Neutrophil (primary cell): ENCODE measurements around the gene HBQ1.

Source experiments
- H3K27ac ChIP-seq: fragments of 200-600 bp; sonication (generic); 2 replicates; pipeline ENCODE4 v1.5.1; 2016; ENCODE audit warnings: mild to moderate bottlenecking, moderate library complexity
- H3K27me3 ChIP-seq: fragments of 200-600 bp; sonication (generic); 2 replicates; pipeline ENCODE4 v1.6.0; 2016; ENCODE audit warnings: mild to moderate bottlenecking
- H3K36me3 ChIP-seq: fragments of 200-600 bp; sonication (generic); 2 replicates; pipeline ENCODE4 v1.5.1; 2017
- H3K4me1 ChIP-seq, 2 experiments: fragments of 200-600 bp in 1 of 2; sonication (generic) in 1 of 2; 1 replicate in 1 of 2; 2 replicates in 1 of 2; pipeline versions ENCODE4 v1.5.1 to v1.6.1; 2013 to 2016; ENCODE audit warnings: low read depth in 1 of 2, low read length in 1 of 2, mild to moderate bottlenecking in 1 of 2, moderate library complexity in 1 of 2; ENCODE audit not compliant: control insufficient read depth in 1 of 2, insufficient read depth in 1 of 2
- H3K4me3 ChIP-seq, 2 experiments: fragments of 200-600 bp in 1 of 2; sonication (generic) in 1 of 2; 1 replicate in 1 of 2; 2 replicates in 1 of 2; pipeline ENCODE4 v1.5.1; 2013 to 2016; ENCODE audit warnings: low read depth in 1 of 2, low read length in 1 of 2, mild to moderate bottlenecking in 1 of 2, moderate library complexity in 1 of 2
- H3K9me3 ChIP-seq: fragments of 200-600 bp; sonication (generic); 2 replicates; pipeline ENCODE4 v1.5.1; 2016
- TF ChIP-seq, protein P1 (sequence below): fragments of 200-600 bp; sonication (generic); IDR thresholded peaks from 2 replicates; pipeline ENCODE4 v1.5.1; 2016; ENCODE audit warnings: antibody characterized with exemption

The HBQ1 gene

GRCh38 chr16:140175-140857 lies 39.9 kb upstream of the HBQ1 start:
- H3K27ac ChIP-seq: no peak overlapping the region
- TF ChIP-seq, protein P1, sequence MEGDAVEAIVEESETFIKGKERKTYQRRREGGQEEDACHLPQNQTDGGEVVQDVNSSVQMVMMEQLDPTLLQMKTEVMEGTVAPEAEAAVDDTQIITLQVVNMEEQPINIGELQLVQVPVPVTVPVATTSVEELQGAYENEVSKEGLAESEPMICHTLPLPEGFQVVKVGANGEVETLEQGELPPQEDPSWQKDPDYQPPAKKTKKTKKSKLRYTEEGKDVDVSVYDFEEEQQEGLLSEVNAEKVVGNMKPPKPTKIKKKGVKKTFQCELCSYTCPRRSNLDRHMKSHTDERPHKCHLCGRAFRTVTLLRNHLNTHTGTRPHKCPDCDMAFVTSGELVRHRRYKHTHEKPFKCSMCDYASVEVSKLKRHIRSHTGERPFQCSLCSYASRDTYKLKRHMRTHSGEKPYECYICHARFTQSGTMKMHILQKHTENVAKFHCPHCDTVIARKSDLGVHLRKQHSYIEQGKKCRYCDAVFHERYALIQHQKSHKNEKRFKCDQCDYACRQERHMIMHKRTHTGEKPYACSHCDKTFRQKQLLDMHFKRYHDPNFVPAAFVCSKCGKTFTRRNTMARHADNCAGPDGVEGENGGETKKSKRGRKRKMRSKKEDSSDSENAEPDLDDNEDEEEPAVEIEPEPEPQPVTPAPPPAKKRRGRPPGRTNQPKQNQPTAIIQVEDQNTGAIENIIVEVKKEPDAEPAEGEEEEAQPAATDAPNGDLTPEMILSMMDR: no peak
- no peak overlapping the region for H3K4me3 ChIP-seq
- H3K9me3 ChIP-seq: no peaks in the 10 kb centered on the region
- H3K27me3 ChIP-seq: peaks cover 21% of the 10 kb centered on the region
- H3K36me3 ChIP-seq: no peaks in the 10 kb centered on the region
- H3K4me1 ChIP-seq: peaks cover 4 to 5% of the 10 kb centered on the region in 2 experiments

DNA sequence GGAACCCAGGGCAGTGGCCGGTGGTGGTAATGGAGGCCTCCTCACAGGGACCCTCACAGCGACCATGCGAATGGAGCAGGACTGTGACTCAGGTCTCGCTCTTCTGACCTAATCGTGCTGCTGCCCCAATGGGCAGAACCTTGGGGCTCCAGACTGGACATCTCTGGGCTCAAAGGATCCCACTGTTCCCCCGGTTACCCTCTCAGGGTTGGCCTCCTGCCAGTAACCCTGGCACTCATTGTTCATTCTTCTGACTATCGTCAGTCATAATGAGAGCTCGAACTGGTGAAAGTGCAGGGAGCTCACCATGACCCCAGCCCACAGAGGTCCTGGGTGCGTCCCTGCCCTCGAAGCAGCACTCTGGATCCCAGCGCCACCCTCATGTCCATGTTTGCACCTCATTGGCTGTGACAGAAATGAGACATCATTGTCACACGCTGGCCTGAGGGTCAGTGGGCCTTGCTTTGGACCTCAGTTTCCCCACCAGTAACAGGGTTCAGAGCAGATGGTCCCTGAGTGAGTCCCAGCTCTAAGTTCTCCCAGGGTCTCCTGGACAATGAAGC lies 37.8 kb upstream of the HBQ1 start:
- no peak overlapping the region for H3K4me3 ChIP-seq
- TF ChIP-seq, protein P1: no peak
- H3K9me3 ChIP-seq: no peaks in the 10 kb centered on the region
- H3K27me3 ChIP-seq: peaks cover 38% of the 10 kb centered on the region
- no peak overlapping the region for H3K27ac ChIP-seq
- peaks cover 4 to 5% of the 10 kb centered on the region in 2 experiments for H3K4me1 ChIP-seq
- H3K36me3 ChIP-seq: no peaks in the 10 kb centered on the region

DNA sequence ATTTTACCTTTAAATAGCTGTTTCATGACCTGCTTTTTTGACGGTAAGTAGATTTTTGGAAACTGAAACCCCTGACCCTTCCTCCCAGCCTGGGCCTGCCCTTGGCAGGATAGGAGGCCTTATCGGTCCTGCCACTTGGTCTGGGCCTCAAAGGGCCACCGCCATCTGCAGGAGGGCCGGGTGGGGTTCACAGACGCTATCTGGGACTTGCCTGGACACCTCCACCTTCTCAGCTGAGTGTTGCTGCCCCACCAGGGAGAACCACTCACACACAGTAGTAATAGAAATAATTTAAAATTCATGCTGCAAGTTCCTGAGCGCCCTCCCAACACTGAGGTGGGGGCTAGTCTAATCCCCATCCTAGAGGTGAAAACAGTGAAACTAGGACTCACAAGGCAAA lies 37.2 kb upstream of the HBQ1 start:
- no peak overlapping the region for H3K27ac ChIP-seq
- TF ChIP-seq, protein P1: no peak
- no peak overlapping the region for H3K4me3 ChIP-seq
- peaks cover 41% of the 10 kb centered on the region for H3K27me3 ChIP-seq
- H3K9me3 ChIP-seq: no peaks in the 10 kb centered on the region
- H3K36me3 ChIP-seq: no peaks in the 10 kb centered on the region
- H3K4me1 ChIP-seq: peaks cover 0 to under 1% of the 10 kb centered on the region in 2 experiments

DNA sequence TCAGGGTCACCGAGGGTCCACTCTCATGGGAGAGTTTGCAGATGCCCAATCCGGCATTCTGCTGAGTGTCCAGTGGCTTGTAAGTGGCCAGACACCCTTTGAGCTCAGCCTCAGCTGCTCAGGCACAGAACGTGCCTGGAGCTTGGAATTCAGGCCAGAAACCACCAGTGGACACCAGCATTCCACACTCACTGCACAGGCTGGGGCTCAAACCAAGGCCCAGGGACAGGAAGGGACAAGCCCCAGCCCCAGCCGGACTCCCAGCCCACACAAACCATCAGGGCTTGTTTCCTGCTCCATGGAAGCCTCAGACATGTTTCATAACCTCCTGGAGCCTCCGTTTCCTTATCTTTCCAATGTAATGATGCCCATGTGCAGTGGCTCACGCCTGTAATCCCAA lies 36.8 kb upstream of the HBQ1 start:
- TF ChIP-seq, protein P1: no peak
- Histone ChIP-seq H3K4me3 (no peak overlapping the region), H3K27me3 (peaks cover 45% of the 10 kb centered on the region), H3K4me1 (no peaks in the 10 kb centered on the region), H3K36me3 (no peaks in the 10 kb centered on the region), H3K9me3 (no peaks in the 10 kb centered on the region), H3K27ac (no peak overlapping the region)

- Histone ChIP-seq H3K27me3 (peaks cover 54% of the 10 kb centered on the region), H3K27ac (no peak overlapping the region), H3K4me1 (no peaks in the 10 kb centered on the region), H3K36me3 (no peaks in the 10 kb centered on the region), H3K9me3 (no peaks in the 10 kb centered on the region), H3K4me3 (no peak overlapping the region)
- TF ChIP-seq, protein P1: no peak
Measured at GRCh38 chr16:144797-145252, 35.4 kb upstream of the HBQ1 start.
